Activated CD4-positive, alpha-beta T cell treated with anti-CD3 and anti-CD28 coated beads for 48 hours (primary cell): ENCODE data around the gene UNC45A.

Experiments
- DNase-seq: peaks from one replicate; pipeline ENCODE4 v3.0.0-alpha.2; 2020

Gene UNC45A

DNA sequence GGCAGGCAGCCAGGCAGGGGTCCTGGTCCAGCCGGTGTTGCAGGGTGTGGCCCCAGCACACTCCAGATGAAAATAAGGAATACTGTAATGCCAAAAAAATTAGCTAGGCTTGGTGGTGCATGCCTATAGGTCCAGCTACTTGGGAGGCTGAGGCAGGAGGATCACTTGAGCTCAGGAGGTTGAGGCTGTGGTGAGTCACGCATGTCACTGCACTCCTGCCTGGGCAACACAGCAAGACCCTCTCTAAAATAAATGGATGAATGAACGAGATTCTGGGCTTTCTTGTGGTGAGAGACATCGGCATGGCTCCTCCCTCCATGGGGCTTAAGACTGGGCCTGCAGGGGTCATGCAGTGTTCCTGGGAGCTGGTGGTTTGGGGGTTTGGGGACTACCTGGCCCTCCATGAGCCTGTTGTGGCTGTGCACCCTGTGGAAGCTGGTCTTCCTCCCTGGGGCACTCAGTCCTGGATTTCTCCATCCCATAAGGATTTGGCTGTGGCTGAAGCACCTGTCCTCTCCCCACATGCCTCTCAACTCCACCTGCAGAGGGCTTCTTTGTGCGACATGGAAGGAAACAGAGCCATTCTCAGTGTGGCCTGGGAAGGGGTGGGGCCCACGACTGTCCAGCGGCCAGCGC lies 12.0 kb downstream of the UNC45A start:
- no peak for DNase-seq

DNA sequence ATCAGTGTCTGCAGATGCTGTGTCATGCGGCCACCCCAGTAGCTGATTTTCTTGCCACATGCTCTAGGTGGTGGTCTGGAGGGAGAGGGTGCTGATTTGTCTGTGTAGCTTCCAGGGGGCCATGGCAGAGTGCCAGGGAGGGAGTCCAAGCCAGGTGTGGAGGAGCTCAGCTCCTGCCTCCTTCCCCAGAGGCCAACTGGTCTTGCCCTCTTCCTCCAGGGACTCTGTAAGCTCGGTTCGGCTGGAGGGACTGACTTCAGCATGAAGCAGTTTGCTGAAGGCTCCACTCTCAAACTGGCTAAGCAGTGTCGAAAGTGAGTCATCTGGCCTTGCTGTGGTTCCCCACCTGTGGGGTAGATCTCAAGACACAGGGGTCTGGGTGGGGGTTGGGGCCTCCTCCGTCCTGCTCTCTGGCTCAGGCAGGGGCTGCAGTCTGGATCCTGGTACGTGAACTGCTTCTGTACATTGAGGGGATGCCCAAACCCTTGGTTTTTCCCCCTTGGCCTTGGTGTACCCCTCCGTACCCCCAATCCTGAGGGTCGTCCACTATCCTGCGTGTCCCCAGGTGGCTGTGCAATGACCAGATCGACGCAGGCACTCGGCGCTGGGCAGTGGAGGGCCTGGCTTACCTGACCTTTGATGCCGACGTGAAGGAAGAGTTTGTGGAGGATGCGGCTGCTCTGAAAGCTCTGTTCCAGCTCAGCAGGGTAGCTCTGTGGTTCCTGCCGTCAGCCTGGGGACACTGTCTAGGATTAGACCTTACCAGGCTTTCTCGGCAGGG lies 12.7 kb downstream of the UNC45A start:
- DNase-seq = no peak

DNA sequence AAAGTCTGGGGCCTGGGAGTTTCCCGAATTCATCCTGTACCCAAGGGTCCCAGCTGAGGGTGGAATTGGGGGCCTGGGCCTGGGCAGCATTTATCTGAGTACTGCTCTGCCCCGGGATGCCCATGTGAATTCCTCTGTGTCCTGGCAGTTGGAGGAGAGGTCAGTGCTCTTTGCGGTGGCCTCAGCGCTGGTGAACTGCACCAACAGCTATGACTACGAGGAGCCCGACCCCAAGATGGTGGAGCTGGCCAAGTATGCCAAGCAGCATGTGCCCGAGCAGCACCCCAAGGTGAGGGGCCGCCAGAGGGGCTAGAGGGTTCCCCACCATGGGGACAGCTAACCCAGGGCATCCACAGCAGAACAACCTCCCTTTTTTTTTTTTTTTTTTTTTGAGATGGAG lies 13.4 kb downstream of the UNC45A start:
- no peak for DNase-seq

DNA sequence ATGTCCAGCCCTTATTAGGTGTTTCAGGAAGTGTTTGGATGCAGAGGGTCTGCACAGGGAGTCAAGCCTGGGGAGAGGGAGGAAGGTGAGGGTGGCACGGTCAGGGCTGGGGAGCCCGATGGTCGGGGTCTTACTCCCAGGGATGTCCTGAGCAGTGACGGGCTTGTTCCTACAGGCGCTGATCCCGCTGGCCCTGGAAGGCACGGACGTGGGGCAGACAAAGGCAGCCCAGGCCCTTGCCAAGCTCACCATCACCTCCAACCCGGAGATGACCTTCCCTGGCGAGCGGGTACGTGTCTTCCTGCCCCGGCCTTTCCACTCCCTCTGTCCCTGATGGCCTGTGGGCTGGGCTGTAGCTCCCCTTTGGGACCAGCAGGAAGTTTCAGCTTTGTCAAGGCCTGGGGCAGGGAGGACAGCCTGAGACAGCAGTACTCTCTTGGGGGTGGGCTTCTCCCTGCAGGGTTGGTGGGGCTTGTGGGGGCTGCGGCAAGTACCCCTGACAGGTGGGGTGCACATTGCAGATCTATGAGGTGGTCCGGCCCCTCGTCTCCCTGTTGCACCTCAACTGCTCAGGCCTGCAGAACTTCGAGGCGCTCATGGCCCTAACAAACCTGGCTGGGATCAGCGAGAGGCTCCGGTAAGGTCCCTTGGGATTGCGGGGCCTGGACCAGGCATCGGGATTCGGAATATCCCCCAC lies 15.0 kb downstream of the UNC45A start:
- DNase-seq = no peak

DNA sequence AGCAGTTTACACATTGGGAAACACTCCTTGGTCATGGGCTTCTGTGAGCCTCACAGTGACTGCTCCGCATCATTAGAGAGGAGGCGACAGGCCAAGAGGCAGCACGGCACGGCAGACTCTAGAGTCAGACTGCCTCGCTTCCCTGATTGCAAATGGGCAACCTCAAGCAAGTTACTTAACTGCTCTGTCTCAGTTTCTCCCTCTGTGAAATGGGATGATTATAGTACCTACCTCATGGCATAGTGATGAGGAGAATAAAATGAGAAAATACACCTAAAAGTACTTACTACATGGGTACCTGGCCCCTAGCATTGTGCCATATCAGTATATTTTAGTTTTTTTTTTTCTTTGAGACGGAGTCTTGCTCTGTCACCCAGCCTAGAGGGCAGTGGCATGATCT lies 15.6 kb downstream of the UNC45A start:
- DNase-seq = no peak

DNA sequence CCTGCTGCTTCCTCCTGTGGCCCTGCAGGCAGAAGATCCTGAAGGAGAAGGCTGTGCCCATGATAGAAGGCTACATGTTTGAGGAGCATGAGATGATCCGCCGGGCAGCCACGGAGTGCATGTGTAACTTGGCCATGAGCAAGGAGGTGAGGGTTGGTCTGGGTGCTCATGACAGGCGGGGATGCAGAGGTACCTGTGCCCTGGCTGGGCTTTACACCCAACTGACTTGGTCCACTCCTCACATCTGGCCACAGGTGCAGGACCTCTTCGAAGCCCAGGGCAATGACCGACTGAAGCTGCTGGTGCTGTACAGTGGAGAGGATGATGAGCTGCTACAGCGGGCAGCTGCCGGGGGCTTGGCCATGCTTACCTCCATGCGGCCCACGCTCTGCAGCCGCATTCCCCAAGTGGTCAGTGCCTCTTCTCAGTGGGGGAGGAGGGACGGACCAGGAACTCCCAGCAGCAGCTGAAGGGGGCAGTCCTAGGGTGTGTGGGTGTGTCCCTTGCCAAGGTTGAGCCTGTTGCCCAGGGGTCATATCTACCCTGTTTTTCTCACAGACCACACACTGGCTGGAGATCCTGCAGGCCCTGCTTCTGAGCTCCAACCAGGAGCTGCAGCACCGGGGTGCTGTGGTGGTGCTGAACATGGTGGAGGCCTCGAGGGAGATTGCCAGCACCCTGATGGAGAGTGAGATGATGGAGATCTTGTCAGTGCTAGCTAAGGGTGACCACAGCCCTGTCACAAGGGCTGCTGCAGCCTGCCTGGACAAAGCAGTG lies 18.0 kb downstream of the UNC45A start:
- DNase-seq = no peak

DNA sequence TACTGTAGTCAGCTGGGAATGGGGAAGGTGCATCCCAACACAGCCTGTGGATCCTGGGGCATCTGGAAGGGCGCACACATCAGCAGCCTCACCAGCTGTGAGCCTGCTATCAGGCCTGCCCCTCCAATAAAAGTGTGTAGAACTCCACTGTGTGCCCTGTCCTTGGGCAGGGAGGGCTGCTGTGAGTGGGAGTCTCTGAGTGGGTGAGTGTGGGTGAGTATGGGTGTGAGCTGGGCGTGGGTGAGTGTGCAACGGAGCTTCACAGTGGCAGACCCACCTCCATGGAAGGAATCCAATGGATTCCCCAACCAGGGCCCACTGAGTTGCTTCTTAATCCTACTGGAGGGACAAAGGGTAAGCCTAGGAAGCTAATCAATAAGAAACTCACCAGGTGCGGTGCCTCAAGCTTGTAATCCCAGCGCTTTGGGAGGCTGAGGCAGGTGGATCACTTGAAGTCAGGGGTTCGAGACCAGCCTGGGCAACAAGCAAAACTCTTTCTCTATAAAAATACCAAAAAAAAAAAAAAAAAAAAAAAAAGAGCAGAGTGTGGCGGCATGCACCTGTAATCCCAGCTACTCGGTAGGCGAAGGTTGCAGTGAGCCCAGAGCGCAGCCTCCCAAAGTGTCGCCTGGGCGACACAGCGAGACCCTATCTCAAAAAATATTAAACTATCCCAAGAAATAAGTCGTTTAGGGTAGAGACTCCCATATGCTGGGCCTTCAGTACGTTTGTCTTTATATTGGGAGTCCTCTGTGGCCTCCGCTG lies 19.0 kb downstream of the UNC45A start:
- no peak for DNase-seq

DNA sequence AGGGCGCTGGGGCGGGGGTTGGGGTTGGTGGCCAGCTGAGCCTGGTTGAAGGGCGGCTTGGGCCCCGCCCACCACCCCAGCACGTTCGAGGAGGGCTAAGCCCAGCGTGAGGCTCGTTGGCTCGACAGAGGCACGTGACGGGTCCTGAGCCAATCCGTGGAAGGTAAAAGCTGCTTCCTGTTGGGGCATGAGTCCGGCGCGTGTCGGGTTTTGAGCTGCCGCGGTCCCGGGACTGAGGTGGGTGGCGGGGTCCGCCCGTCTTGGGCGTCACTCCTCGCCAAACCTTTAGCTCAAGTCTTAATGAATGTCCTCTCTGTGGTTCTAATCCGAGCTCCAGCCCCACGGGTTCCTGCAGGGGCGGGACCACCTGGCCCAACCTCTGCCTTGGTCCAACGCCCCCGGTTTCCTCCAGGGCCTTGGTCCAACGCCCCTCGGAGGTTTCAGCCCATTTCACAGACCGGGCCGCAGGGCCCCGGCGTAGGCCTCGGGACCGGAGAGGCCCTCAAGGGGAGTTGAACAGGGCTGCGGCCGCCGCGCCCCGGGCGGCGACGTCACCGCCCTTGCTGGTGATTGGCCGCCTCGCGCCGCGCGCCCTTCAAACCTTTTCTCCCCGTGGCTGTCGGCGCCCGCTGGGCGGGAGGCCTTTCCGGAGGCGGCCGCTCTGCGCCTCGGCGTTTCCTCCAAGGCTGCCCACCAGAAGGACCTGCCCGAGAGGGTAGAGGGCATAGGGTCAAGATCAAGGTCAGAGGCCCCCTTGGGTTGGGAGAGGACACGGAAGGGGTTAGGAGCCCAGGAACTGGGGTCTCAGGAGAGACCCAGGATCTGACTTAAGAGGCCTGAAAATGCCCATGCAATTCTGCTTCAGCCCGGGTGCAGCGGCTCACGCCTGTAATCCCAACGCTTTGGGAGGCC lies 19.9 kb downstream of the UNC45A start, which contains the start of gene RCCD1:
Gene RCCD1 (plus strand): TSS at position 173 of the 912 bp plus-strand sequence. CDS start 1,851 bp downstream, outside the sequence.
- peak; percentile 95 for DNase-seq

DNA sequence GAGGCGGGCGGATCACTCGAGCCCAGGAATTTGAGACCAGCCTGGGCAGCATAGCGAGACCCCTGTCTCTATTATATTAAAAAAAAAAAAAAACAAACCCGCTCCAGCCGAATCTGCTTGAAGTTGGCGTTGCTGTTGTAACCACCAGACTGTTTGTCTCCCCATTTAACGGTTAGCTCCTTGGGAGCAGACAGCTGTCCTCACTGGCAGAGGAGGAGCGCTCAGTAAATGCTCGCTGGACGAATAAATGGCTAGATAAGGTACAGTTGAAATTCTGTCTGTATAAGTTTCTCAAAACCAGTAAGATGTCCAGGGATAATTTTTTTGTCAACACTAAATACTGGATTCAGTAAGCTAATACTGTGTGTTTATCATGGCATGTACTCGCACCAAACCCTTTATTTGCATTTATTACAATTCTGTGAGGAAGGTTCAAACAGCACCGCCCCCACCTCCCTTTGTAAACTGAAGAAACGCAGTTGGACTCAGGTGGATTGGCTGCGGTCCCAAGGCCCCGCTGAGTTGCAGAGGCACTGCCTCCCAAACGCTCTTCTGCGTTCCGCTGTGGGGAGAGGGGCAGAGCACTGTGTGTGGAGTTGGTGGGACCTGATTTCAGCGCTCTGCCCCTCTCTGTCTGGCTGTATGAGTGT lies 20.7 kb downstream of the UNC45A start:
- no peak for DNase-seq

DNA sequence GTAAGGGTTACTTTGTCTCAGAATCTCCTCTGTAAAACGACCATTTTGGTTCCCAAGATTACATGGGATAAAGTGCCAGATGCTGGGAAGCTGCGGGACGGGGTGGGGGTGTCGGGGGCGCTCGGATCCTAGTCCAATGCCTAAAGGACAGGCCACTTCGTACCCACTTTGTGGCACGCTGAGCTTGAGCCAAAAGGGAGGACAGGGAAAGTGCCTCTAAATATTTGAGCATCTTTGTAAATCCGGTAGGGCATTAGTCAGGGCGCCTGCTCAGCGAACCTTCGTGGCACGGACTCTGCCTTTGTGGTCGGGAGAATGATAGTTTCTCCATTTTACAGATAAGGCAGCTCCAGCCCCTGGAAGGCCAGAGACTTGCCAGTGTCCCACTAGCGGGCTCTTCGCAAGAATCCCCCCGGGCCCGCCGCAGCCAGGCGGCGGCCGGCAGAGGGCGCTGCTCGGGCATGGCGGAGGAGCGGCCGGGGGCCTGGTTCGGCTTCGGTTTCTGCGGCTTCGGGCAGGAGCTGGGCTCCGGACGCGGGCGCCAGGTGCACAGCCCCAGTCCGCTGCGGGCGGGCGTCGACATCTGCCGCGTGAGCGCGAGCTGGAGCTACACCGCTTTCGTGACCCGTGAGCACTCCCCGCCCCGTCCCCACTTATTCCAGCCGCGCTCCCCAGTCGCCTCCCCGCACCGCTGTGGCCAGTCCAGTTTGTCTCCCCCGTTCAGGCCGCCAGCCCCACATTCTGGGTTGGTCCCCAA lies 21.4 kb downstream of the UNC45A start:
- peak; percentile 76 for DNase-seq

DNA sequence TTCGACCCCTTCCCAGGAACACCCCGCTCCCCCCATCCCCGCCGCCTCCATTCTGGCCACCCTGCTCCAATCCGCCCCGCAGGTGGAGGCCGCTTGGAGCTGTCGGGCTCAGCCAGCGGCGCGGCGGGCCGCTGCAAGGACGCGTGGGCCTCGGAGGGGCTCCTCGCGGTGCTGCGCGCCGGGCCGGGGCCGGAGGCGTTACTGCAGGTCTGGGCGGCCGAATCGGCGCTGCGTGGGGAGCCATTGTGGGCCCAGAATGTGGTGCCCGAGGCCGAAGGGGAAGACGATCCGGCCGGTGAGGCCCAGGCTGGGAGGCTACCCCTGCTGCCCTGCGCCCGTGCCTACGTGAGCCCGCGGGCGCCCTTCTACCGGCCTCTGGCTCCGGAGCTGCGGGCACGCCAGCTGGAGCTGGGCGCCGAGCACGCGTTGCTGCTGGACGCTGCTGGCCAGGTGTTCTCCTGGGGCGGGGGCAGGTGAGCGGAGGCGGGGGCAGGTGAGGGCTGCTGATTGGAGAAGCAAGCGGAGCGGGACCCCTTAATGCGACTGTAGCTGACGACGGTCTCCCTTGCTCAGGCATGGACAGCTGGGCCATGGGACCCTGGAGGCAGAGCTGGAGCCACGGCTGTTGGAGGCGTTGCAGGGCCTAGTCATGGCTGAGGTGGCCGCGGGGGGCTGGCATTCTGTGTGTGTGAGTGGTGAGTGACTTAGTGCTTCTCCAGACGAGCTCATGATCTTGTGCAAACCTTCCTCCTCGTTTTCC lies 22.1 kb downstream of the UNC45A start:
- DNase-seq = no peak

DNA sequence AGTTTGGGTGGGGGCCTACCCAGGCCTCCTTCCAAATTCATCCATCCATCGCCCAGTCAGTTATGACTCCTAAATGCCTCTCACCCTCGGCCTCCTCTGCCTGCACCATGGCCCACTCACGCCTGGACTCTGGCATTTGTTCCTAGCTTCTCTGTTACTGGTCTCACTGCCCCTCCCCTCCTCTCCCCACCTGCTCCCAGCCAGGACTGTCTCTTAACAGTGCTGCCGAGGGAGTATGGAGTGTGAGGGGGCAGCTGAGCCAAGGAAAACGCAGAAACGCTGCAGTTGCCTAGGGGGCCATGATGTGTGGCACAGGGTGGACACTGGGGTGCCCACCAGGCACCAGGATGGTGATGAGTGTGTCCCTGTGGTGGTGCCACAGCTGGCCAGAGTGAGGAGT lies 22.7 kb downstream of the UNC45A start:
- no peak for DNase-seq

DNA sequence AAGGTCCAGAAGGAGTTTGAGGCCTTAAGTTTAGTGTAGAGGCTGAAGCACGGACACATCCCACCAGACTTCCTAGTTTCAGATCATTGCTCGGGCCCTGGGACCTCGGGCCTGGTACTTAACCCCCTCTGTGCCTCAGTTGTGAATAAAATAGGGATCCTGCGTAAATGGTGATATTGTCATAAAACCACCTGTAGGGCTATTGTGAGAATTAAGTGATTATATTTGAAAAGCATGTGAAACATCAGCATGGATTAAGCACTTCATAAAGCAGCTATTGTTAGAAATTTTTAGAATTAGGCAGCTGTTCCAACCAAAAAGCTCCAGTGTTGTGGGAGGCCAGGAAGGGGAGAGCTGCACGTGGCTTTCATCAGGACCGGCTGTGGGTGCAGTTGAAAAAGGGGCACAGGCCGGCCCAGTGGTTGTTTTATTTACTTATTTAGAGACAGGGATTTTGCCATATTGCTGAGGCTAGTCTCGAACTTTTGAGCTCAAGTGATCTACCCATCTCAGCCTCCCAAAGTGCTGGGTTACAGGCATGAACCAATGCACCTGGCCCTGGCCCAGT lies 24.0 kb downstream of the UNC45A start:
- no peak for DNase-seq

DNA sequence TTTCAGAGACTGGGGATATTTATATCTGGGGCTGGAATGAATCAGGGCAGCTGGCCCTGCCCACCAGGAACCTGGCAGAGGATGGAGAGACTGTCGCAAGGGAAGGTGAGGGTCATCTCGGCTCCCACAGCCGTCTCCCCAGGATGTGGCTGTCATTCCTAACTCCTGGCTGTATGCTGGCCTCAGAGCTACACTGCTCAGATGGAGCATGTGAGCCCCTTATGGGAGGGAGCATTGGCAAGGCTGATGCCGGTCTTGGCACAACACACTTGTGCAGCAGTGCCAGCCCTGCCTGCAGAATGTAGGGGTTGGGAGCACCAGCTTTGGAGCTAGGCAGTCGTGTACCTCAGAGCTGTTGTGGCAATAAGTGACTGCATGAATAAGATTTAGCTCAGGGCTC lies 24.8 kb downstream of the UNC45A start:
- DNase-seq = no peak

DNA sequence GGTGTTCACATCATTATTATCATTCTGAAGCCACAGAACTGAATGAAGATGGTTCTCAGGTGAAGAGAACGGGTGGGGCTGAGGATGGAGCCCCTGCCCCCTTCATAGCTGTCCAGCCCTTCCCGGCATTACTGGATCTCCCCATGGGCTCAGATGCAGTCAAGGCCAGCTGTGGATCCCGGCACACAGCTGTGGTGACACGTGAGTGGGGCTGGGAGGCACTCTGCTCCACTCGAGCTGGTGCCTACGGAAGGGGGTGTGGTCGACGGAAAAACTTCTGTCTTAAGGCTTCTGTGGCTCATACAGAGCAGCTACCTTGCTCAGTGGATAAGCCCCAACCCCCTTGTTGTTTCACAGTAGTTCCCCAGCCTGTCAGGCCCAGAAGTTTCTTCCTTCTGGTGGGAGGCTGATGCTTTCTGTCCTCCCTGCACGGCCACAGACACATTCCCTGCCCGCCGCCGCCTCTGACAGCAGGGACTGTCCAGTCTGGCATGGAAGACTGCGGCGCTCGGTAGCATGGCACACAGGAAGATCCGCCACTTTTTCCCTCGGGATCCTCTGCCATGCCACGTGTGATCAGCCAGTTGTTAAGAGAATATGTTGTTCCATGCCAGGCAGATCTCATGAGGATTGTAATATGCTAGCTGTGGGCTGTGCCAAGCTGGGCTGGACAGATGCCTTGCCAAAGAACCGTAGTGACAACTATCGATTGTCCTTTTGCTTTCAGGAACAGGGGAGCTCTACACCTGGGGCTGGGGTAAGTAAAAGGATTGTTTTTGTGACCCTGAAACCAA lies 25.4 kb downstream of the UNC45A start:
- DNase-seq = no peak

DNA sequence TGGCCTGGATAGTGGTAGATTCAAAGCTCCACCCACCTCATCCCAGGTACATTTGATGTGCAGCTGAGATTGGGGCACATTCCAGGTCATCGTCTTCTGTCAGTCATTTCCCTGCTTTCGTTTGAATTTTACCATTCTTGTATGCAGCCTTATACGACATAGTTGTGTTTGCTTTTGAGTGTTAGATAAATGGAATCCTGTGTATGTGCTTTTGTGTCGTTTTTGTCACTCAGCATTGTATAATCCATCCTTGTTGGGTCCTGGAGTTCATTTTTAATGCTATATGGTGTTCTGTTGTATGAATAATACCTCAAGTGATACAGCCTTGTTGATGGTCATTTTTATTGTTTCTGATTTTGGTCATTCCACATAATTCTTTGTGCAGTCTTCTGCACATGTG lies 26.9 kb downstream of the UNC45A start:
- no peak for DNase-seq

DNA sequence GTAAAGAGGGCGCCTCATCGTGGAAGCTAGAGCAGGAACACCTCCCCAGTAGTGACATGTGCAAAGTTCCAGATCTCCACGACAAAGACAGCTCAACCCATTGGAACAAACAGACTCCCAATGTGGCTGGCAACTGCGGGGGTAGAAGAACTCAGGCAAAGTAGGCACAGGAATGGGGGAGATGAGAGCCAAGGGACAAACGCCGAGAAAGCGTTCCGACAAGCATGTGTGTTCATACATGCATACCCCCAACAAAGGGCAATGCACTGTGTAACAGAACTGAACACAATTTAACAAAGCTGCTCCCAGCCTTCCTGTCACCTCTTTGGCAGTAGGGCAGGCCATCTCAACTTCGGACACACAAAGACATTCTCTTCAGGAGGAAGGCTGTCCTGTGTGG lies 31.2 kb downstream of the UNC45A start:
- no peak for DNase-seq

DNA sequence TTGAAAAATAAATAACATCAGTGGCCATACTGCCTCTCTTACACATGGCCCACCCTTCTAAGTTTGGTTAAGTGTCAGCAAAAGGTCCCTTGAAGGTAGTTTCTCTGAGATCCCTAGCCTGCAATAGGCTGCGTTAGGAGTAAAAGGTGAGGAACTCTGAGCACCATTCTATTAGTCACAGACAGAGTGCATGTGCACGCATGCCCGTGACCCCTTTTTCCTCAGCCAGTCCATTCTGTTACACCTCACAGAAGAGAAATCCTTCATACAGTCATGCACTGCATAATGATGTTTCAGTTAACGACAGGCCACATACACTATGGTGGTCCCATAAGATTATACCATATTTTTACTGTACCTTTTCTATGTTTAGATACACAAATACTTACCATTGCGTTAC lies 32.1 kb downstream of the UNC45A start:
- DNase-seq = no peak
